PC-9 (cell line): ENCODE measurements around the gene RBCK1. TPM values are rescaled to one million over a fixed set of nuclear protein-coding genes. Genes with fewer than 3 reads are reported as not detected.
A peak's percentile ranks its signal among the peaks of the same experiment; 100 is the strongest.
"Not testable (repeated sequence)": the region's sequence is repeated elsewhere in the genome, so short reads cannot be mapped to it uniquely, and the experiment has no call there.

Experiments
- BruUV-seq: library from RNA; stranded (reverse); fragments of 400-500 nt; replicated peaks from 2 replicates; lab custom pipeline; 2021; lab: Mats Ljungman, UMichigan
- CTCF ChIA-PET: fragments of 300-600 bp; sonication (Branson Sonifier 250); formaldehyde crosslinking; loops from one replicate; lab custom pipeline; 2022; ENCODE audit warnings: antibody characterized with exemption; lab: Charles Lee
- POLR2A ChIA-PET: fragments of 300-600 bp; sonication (Branson Sonifier 250); formaldehyde crosslinking; loops from one replicate; lab custom pipeline; 2022; ENCODE audit warnings: antibody characterized with exemption; ENCODE audit not compliant: unreplicated experiment; lab: Charles Lee
- DNase-seq, 2 experiments: peaks; one replicate each; pipeline versions ENCODE4 v3.0.0 to v3.0.0-alpha.2; 2015 to 2022; ENCODE audit warnings: mixed read lengths in 1 of 2
- H2AFZ ChIP-seq: fragments of 200-600 bp; sonication (generic); 2 replicates; pipeline ENCODE4 v1.8.1; 2017; ENCODE audit warnings: antibody characterized with exemption
- H3F3A ChIP-seq: fragments of 200-600 bp; sonication (generic); 2 replicates; pipeline ENCODE4 v1.8.1; 2017; ENCODE audit warnings: antibody characterized with exemption, mild to moderate bottlenecking, low read depth; ENCODE audit not compliant: insufficient read depth
- H3K27ac ChIP-seq: fragments of 200-600 bp; sonication (generic); 2 replicates; pipeline ENCODE4 v1.6.1; 2016; ENCODE audit warnings: mixed run types
- H3K27me3 ChIP-seq: fragments of 200-600 bp; sonication (generic); 2 replicates; pipeline ENCODE4 v1.6.1; 2016; ENCODE audit warnings: low read depth, mixed run types; ENCODE audit not compliant: insufficient read depth
- H3K36me3 ChIP-seq: fragments of 200-600 bp; sonication (generic); 2 replicates; pipeline ENCODE4 v1.6.1; 2016; ENCODE audit warnings: low read depth, mixed run types
- H3K4me1 ChIP-seq: fragments of 200-600 bp; sonication (generic); replicated peaks from 2 replicates; pipeline ENCODE4 v1.6.1; 2016; ENCODE audit warnings: mixed run types; ENCODE audit not compliant: insufficient read depth
- H3K4me2 ChIP-seq: fragments of 200-600 bp; sonication (generic); 2 replicates; pipeline ENCODE4 v1.6.1; 2017; ENCODE audit warnings: mixed run types
- H3K4me3 ChIP-seq: fragments of 200-600 bp; sonication (generic); 2 replicates; pipeline ENCODE4 v1.6.1; 2016; ENCODE audit warnings: mixed run types
- H3K79me2 ChIP-seq: fragments of 200-600 bp; sonication (generic); 2 replicates; pipeline ENCODE4 v1.6.1; 2017; ENCODE audit warnings: low read depth, mixed run types
- H3K9me2 ChIP-seq: fragments of 200-600 bp; sonication (generic); 2 replicates; pipeline ENCODE4 v1.8.1; 2017; ENCODE audit warnings: mild to moderate bottlenecking; ENCODE audit not compliant: insufficient read depth
- H3K9me3 ChIP-seq: fragments of 200-600 bp; sonication (generic); 2 replicates; pipeline ENCODE4 v1.8.1; 2016; ENCODE audit warnings: low read depth; ENCODE audit not compliant: insufficient read depth
- H4K20me1 ChIP-seq: fragments of 200-600 bp; sonication (generic); 2 replicates; pipeline ENCODE4 v1.8.1; 2017; ENCODE audit not compliant: insufficient read depth
- EZH2 ChIP-seq: fragments of 200-600 bp; sonication (generic); IDR thresholded peaks from 2 replicates; pipeline ENCODE4 v1.8.0; 2017; ENCODE audit warnings: antibody characterized with exemption, low read depth
- intact Hi-C: fragments of 100-400 bp; cut with micrococcal nuclease; formaldehyde crosslinking; loops from one replicate; pipeline ENCODE4 v1.10.0; 2022; ENCODE audit not compliant: unreplicated experiment
- total RNA-seq: library from RNA; stranded (reverse); gene quantifications from 2 replicates; pipeline ENCODE4 v1.2.3, GENCODE V29; 2021
- TF ChIP-seq, protein P1 (sequence below): fragments of 200-600 bp; sonication (generic); conservative IDR thresholded peaks from 2 replicates; pipeline ENCODE4 v1.6.1; 2017; ENCODE audit warnings: mixed run types, antibody characterized with exemption, mild to moderate bottlenecking, moderate library complexity

The RBCK1 gene
- total RNA-seq, 1 experiment from 2014 or later: 176 TPM

DNA sequence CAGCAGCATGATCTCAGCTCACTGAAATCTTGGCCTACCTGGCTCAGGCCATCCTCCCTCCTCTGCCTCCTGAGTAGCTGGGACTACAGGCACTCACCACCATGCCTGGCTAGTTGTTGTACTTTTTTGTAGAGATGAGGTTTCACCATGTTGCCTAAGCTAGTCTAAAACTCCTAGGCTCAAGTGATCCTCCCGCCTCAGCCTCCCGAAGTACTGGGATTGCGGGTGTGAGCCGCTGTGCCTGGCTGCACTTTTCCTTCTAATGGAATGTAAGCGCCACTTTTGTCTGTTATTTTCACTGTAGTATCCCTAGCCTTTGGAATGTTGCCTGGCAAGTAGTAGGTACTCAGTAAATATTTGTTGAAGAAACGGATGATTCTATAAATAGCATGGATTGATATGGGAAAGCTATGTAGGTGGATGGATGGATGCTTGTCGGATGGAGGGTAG, 37.9 kb upstream of the RBCK1 start:
- CTCF ChIA-PET: interaction anchor here (1.3 kb wide), 1 partner anchor 10 kb away, joined by 11 read pairs; the partner anchor contains the start of gene TRIB3
- BruUV-seq: no TSS peak
- Histone ChIP-seq H2AFZ (no peak overlapping the region), H3F3A (peaks cover 92% of the 10 kb centered on the region), H3K79me2 (peaks cover 11% of the 10 kb centered on the region; the same call in 1 of the 2 replicates), H3K9me3 (no peaks in the 10 kb centered on the region), H4K20me1 (no peaks in the 10 kb centered on the region), H3K4me2 (peak overlapping the region; percentile 75), H3K9me2 (no peaks in the 10 kb centered on the region), H3K36me3 (no peaks in the 10 kb centered on the region), H3K27ac (peak overlapping the region; percentile 96), H3K4me3 (peak overlapping the region; percentile 25; the same call in 1 of the 2 replicates), H3K4me1 (peaks cover 97% of the 10 kb centered on the region), H3K27me3 (no peaks in the 10 kb centered on the region)
- intact Hi-C loops: no loop called here
- no peak for TF ChIP-seq EZH2
- TF ChIP-seq, protein P1, sequence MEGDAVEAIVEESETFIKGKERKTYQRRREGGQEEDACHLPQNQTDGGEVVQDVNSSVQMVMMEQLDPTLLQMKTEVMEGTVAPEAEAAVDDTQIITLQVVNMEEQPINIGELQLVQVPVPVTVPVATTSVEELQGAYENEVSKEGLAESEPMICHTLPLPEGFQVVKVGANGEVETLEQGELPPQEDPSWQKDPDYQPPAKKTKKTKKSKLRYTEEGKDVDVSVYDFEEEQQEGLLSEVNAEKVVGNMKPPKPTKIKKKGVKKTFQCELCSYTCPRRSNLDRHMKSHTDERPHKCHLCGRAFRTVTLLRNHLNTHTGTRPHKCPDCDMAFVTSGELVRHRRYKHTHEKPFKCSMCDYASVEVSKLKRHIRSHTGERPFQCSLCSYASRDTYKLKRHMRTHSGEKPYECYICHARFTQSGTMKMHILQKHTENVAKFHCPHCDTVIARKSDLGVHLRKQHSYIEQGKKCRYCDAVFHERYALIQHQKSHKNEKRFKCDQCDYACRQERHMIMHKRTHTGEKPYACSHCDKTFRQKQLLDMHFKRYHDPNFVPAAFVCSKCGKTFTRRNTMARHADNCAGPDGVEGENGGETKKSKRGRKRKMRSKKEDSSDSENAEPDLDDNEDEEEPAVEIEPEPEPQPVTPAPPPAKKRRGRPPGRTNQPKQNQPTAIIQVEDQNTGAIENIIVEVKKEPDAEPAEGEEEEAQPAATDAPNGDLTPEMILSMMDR: no peak
- DNase-seq: peak; percentile 63 to 95
- POLR2A ChIA-PET: interaction anchor here (0.7 to 1.1 kb wide), 4 partner anchors 12 to 1021 kb away, joined by 3 to 7 read pairs (median 3); partner anchors contain the start of gene RBCK1

DNA sequence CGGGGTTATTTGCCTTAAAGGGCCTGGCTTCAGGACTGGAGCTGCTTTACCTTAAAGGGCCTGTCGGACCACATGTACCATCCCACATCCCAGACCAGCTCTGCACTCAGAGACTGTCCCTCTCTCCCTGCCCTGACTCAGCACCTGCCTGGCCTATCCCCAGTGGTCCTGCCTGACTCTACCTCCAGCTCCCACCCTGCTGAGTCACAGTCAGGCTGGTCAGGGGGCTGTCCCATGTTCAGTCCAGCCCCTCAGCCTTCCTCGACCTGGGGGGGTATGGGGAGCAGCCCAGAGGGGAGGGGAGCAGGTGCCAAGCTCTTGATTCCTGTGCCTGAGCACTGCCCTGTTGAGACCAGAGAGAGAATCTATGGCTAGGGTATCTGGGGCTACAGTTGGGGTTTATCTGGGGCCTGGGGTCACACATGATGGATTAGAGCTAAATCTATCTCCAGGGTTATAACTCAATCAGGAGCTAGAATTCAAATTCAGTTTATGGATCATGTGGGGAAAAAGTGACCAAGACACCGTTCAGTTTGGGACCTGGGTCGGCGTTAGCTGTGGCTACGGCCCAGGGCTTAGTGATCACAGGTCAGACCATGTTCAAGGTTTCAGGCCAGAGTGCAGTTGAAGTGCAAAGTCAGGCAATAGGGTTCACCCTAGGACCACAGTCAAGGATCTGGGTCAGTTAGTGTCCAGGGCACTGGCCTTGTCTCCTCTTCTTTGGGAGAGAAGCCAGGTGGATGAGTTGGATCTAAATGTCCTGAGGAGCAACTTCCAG, 36.9 kb upstream of the RBCK1 start:
- DNase-seq: no peak
- Histone ChIP-seq H3K4me3 (peak overlapping the region; percentile 23; the same call in 1 of the 2 replicates), H3K27ac (peak overlapping the region; percentile 96), H4K20me1 (no peaks in the 10 kb centered on the region), H3K4me1 (peaks cover 98% of the 10 kb centered on the region), H3K9me2 (no peaks in the 10 kb centered on the region), H3K9me3 (no peaks in the 10 kb centered on the region), H3K4me2 (peak overlapping the region; percentile 75), H2AFZ (no peak overlapping the region), H3K27me3 (no peaks in the 10 kb centered on the region), H3F3A (peaks cover 87% of the 10 kb centered on the region), H3K36me3 (no peaks in the 10 kb centered on the region), H3K79me2 (peaks cover 11% of the 10 kb centered on the region; the same call in 1 of the 2 replicates)
- intact Hi-C loops: no loop called here
- TF ChIP-seq, protein P1: no peak
- TF ChIP-seq EZH2: no peak
- ChIA-PET CTCF (interaction anchor here (0.8 to 1.3 kb wide), 2 partner anchors 9 kb away, joined by 3 to 11 read pairs; partner anchors contain the start of gene TRIB3), POLR2A (interaction anchor here (0.7 to 1.1 kb wide), 2 partner anchors 36 to 1020 kb away, joined by 3 to 7 read pairs; partner anchors contain the start of gene RBCK1)
- TSS peak; percentile 88 for BruUV-seq

DNA sequence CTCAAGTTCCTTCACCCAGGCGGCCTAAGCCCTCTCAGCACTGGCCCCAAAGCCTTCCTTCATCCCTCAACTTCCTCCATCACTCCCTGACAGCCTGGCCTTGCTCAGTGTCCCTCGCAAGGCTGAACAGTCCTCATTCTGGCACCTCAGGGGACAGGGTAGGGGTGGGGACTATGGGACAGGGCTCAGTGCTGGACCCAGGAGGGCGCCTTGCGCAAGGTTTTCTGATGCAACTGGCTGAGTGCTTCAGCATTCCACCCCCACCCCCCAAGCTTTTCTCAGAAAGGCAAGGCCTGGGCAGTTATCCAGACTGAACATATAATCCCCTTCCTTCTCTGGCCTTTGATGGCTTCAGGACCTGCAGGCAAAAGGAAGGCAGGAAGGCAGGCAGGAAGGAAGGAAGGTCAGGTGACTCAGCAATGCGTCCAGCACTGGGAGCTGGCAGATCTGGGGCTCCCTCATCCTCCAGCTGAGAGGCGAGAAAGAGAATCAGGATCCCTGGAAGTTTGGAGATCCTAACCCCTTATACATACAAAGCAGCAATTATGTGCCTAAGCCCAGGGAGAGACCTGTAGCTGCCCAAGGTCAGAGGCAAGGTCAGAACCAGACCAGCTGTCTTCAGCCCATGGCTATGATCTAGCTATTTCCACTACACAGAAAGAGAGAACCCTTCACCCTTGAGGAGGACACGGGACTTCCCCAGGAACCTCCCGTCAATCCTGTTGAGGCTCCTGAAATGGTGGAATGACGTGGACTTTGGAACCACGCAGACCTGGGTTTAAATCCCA, 36.1 kb upstream of the RBCK1 start:
- peak overlapping the region; percentile 96 for H3K27ac ChIP-seq
- H3F3A ChIP-seq: peaks cover 79% of the 10 kb centered on the region
- H3K36me3 ChIP-seq: no peaks in the 10 kb centered on the region
- H3K79me2 ChIP-seq: peaks cover 11% of the 10 kb centered on the region; the same call in 1 of the 2 replicates
- no peak overlapping the region for H2AFZ ChIP-seq
- H3K9me2 ChIP-seq: no peaks in the 10 kb centered on the region
- intact Hi-C loops: no loop called here
- H3K4me3 ChIP-seq: no peak overlapping the region
- BruUV-seq: TSS peak; percentile 68
- peaks cover 98% of the 10 kb centered on the region for H3K4me1 ChIP-seq
- peak; percentile 88 to 96 for DNase-seq
- CTCF ChIA-PET: interaction anchor here (0.6 kb wide), 3 partner anchors 9 to 113 kb away, joined by 4 to 14 read pairs (median 4); partner anchors contain the start of gene TRIB3
- H3K27me3 ChIP-seq: no peaks in the 10 kb centered on the region
- TF ChIP-seq, protein P1: no peak
- TF ChIP-seq EZH2: no peak
- no peaks in the 10 kb centered on the region for H3K9me3 ChIP-seq
- peak overlapping the region; percentile 75 for H3K4me2 ChIP-seq
- POLR2A ChIA-PET: no interaction called here
- H4K20me1 ChIP-seq: no peaks in the 10 kb centered on the region

DNA sequence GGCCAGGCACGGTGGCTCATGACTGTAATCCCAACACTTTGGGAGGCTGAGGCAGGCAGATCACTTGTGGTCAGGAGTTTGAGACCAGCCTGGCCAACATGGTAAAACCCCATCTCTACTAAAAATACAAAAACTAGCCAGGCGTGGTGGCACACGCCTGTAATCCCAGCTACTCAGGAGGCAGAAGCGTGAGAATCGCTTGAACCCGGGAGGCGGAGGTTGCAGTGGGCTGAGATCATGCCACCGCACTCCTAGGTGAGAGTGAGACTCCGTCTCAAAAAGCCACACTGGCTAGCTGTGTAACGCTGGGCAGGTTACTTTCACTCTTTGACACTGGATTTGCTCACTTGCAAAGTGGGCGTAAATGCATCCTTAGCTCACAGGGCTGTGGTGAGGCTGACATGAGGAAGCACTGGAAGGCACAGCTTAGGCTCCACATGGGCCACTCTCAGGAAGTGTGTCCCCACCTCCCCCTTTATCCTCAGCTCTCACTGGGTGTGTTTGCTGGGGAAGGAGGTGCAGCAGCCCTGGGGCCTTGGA, 35.5 kb upstream of the RBCK1 start:
- H3K9me3 ChIP-seq, H4K20me1 ChIP-seq, POLR2A ChIA-PET, H3K9me2 ChIP-seq, DNase-seq, BruUV-seq, H3K27me3 ChIP-seq, H3K4me3 ChIP-seq, H2AFZ ChIP-seq, H3K36me3 ChIP-seq, intact Hi-C loops: not testable (repeated sequence)
- Histone ChIP-seq H3K4me2 (peak overlapping the region; percentile 54), H3K79me2 (peaks cover 11% of the 10 kb centered on the region; the same call in 1 of the 2 replicates), H3F3A (peaks cover 76% of the 10 kb centered on the region), H3K27ac (peak overlapping the region; percentile 96), H3K4me1 (peaks cover 98% of the 10 kb centered on the region)
- CTCF ChIA-PET: interaction anchor here (0.6 kb wide), 3 partner anchors 8 to 114 kb away, joined by 4 to 14 read pairs (median 4); partner anchors contain the start of gene TRIB3
